Prostate gland (tissue), 2 donors: ENCODE results near the gene NIPAL4. TPM values are rescaled to one million over a fixed set of nuclear protein-coding genes. Genes with fewer than 3 reads are reported as not detected.

ENCODE experiments used
- DNase-seq: peaks from one replicate; pipeline ENCODE4 v3.0.0-alpha.2; 2019; ENCODE audit warnings: low spot score
- H3K27ac ChIP-seq, 2 donors: fragments of 200-600 bp; sonication (generic); 2 replicates each; pipeline ENCODE4 v1.5.1; 2017 to 2019
- H3K27me3 ChIP-seq: fragments of 200-600 bp; sonication (generic); replicated peaks from 2 replicates; pipeline ENCODE4 v1.5.1; 2019; ENCODE audit not compliant: insufficient read depth
- H3K36me3 ChIP-seq, 2 donors: fragments of 200-600 bp; sonication (generic); 1 replicate in 1 of 2; 2 replicates in 1 of 2; pipeline versions ENCODE4 v1.5.1 to v1.8.1; 2017 to 2019
- H3K4me1 ChIP-seq: fragments of 200-600 bp; sonication (generic); replicated peaks from 2 replicates; pipeline ENCODE4 v1.5.1; 2019
- H3K4me3 ChIP-seq, 2 donors: fragments of 200-600 bp; sonication (generic); 2 replicates each; pipeline ENCODE4 v1.5.1; 2017 to 2019
- H3K9me3 ChIP-seq: fragments of 200-600 bp; sonication (generic); 2 replicates; pipeline ENCODE4 v1.5.1; 2017
- CTCF ChIP-seq, 4 experiments: fragments of 200-600 bp in 2 of 4; fragments of 450-650 bp in 2 of 4; sonication (generic) in 2 of 4; IDR thresholded peaks; 1 replicate in 3 of 4; 2 replicates in 1 of 4; pipeline ENCODE4 v1.5.1; 2016 to 2019; ENCODE audit warnings: antibody characterized with exemption in 4 of 4, mild to moderate bottlenecking in 2 of 4, moderate library complexity in 2 of 4
- POLR2A ChIP-seq: fragments of 450-650 bp; IDR thresholded peaks from one replicate; pipeline ENCODE4 v1.6.1; 2016; ENCODE audit warnings: antibody characterized with exemption, mild to moderate bottlenecking
- POLR2AphosphoS5 ChIP-seq: sonication (generic); formaldehyde crosslinking; IDR thresholded peaks from one replicate; pipeline ENCODE4 v1.6.1; 2017; ENCODE audit warnings: antibody characterized with exemption
- WGBS: methylation state at CpG from one replicate; pipeline ENCODE4 v1.1.5; 2018; 5-methylcytosine and 5-hydroxymethylcytosine counted together
- intact Hi-C: fragments of 100-400 bp; cut with DNase I; formaldehyde crosslinking; loops from one replicate; pipeline ENCODE4 v1.14.2; 2022
- total RNA-seq, 2 donors: library from RNA; depleted of rRNA; stranded (reverse); fragments of >200 nt; gene quantifications; one replicate each; pipeline ENCODE4 v1.1.0, GENCODE V29; 2016

The NIPAL4 gene
- total RNA-seq, 2 donors from 2014 or later: 2.7 to 2.8 TPM

DNA sequence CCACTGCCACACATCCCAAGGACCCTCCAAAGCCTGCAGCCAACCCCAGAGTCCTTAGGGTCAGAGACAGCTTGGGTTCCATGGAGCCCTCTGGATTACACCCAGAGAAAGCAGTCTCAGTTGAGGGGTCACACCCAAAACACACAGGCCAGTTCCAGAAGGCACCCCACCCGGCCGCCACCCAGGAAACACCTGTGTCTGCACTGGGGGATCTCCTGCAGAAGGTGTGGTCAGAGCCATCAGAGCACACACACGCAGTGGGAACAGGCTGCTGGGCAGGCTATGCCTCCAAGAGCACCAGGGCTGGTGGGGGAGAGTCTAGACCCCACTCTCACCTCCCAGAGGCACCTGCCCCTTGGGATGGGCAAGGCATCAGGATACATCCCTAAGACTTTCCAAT is 27.3 kb downstream of the NIPAL4 start:
- H3K9me3 ChIP-seq: no peaks in the 10 kb centered on the region
- intact Hi-C loops: no loop called here
- H3K27me3 ChIP-seq: no peaks in the 10 kb centered on the region
- no peak overlapping the region for H3K4me3 ChIP-seq
- no peak for TF ChIP-seq POLR2AphosphoS5
- TF ChIP-seq CTCF (IDR thresholded peaks at IDR 0.05): no peak
- TF ChIP-seq POLR2A: no peak
- no peaks in the 10 kb centered on the region for H3K4me1 ChIP-seq
- H3K27ac ChIP-seq: no peak overlapping the region
- no peak for DNase-seq
- 84% methylated on average over 3 of the region's 3 CpGs for WGBS
- H3K36me3 ChIP-seq: no peaks in the 10 kb centered on the region

DNA sequence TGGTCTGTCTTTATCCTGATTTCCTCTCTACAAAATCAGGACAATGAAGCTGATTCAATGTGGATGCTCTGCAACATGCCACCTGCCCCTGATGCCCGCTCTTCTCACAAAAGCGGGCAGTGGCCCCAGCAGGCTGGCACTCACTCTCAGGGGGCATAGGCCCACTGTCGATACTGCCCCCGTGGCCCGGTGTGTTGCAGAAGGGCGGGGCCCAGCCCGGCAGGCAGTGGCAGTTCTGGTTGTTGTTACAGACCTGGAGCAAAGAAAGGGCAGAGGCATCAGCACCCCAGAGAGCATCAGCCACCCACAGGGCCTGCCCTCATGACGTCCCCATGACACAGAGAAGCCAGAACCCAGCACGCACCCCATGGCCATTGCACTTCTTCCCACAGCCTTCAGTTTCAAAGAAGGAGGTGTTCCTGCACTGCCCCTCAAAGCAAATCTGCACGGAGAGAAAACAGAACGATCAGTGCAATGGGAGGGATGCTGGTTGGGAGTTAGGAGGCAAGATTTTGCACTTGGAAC is 31.5 kb downstream of the NIPAL4 start:
- H3K4me3 ChIP-seq: no peak overlapping the region
- DNase-seq: no peak
- no peak overlapping the region for H3K27ac ChIP-seq
- no peaks in the 10 kb centered on the region for H3K9me3 ChIP-seq
- H3K4me1 ChIP-seq: no peaks in the 10 kb centered on the region
- no peaks in the 10 kb centered on the region for H3K27me3 ChIP-seq
- TF ChIP-seq POLR2AphosphoS5 (no peak), POLR2A (no peak), CTCF (IDR thresholded peaks at IDR 0.05) (no peak)
- 86% methylated on average over 11 of the region's 11 CpGs for WGBS
- intact Hi-C loops: no loop called here
- H3K36me3 ChIP-seq: no peaks in the 10 kb centered on the region

- no peaks in the 10 kb centered on the region for H3K27me3 ChIP-seq
- H3K36me3 ChIP-seq: no peaks in the 10 kb centered on the region
- H3K27ac ChIP-seq: no peak overlapping the region
- no peaks in the 10 kb centered on the region for H3K9me3 ChIP-seq
- H3K4me3 ChIP-seq: no peak overlapping the region
- TF ChIP-seq CTCF (IDR thresholded peaks at IDR 0.05) (no peak), POLR2AphosphoS5 (no peak), POLR2A (no peak)
- WGBS: 95% methylated on average over 9 of the region's 9 CpGs
- no peaks in the 10 kb centered on the region for H3K4me1 ChIP-seq
- intact Hi-C loops: no loop called here
- DNase-seq: no peak
Measured at GRCh38 chr5:157492886-157493285, 32.9 kb downstream of the NIPAL4 start.

DNA sequence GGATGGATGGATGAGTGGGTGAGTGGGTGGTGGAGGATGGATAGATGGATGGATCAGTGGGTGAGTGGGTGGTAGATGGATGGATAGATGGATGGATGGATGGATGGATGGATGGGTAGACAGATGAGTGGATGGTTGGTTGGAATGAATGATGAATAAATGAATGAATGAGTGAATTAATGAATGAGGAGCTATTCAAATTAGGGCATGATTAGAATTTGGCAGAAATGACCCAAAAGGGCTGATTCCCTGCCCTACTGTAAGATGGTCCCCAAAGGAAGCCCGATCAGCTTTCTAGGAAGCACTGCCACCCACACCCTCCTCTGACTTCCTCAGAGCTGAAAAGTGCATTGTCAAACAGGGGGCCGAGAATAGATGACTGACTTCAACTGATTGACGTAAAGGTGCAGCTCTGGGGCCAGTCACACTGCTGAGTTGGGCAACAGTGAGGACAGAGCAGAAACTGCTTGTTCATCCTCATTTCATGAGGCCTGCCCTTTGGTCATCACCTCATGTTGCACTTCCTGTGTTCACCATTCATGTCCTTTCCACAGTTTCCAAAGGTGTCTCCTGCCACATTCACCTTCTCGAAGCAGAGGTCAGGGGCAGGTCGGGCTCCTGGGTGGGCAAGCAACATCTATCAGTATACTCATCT is 34.3 kb downstream of the NIPAL4 start:
- WGBS: 82% methylated on average over 5 of the region's 5 CpGs
- no peaks in the 10 kb centered on the region for H3K9me3 ChIP-seq
- H3K4me1 ChIP-seq: no peaks in the 10 kb centered on the region
- H3K27ac ChIP-seq: no peak overlapping the region
- intact Hi-C loops: no loop called here
- DNase-seq: no peak
- no peaks in the 10 kb centered on the region for H3K27me3 ChIP-seq
- no peak overlapping the region for H3K4me3 ChIP-seq
- TF ChIP-seq CTCF (IDR thresholded peaks at IDR 0.05) (no peak), POLR2A (no peak), POLR2AphosphoS5 (no peak)
- no peaks in the 10 kb centered on the region for H3K36me3 ChIP-seq

- 92% methylated on average over 8 of the region's 8 CpGs for WGBS
- no peaks in the 10 kb centered on the region for H3K27me3 ChIP-seq
- DNase-seq: no peak
- no peaks in the 10 kb centered on the region for H3K9me3 ChIP-seq
- no peaks in the 10 kb centered on the region for H3K36me3 ChIP-seq
- H3K27ac ChIP-seq: no peak overlapping the region
- no peak overlapping the region for H3K4me3 ChIP-seq
- no peaks in the 10 kb centered on the region for H3K4me1 ChIP-seq
- intact Hi-C loops: no loop called here
- TF ChIP-seq POLR2A: no peak
- TF ChIP-seq POLR2AphosphoS5: no peak
- TF ChIP-seq CTCF (IDR thresholded peaks at IDR 0.05): no peak
Measured at GRCh38 chr5:157496864-157497263, 36.9 kb downstream of the NIPAL4 start.
